IMR-90 (cell line): ENCODE data around the gene EDN2. TPM values are rescaled to one million over a fixed set of nuclear protein-coding genes. Genes with fewer than 3 reads are reported as not detected.

Experiments
- ATAC-seq: fragments of 200-7000 bp; cut with Tn5 transposase; 2 replicates; pipeline ENCODE4 v1.9.1; 2020; ENCODE audit warnings: low read depth, mild to moderate bottlenecking, moderate library complexity
- BruUV-seq: library from RNA; stranded (reverse); fragments of 400-500 nt; replicated peaks from 2 replicates; lab custom pipeline; 2021; lab: Mats Ljungman, UMichigan
- CTCF ChIA-PET: fragments of 300-600 bp; formaldehyde crosslinking; extraction: SDS; loops from one replicate; lab custom pipeline; 2021; ENCODE audit warnings: antibody characterized with exemption; lab: Yijun Ruan, JAX
- POLR2A ChIA-PET: fragments of 300-600 bp; sonication (Branson Sonifier 250); formaldehyde crosslinking; loops from one replicate; lab custom pipeline; 2022; ENCODE audit warnings: antibody characterized with exemption; ENCODE audit not compliant: unreplicated experiment; lab: Charles Lee
- DNase-seq: peaks from one replicate; pipeline ENCODE4 v3.0.0; 2013
- H2AFZ ChIP-seq: replicated peaks from 2 replicates; pipeline ENCODE3; 2013; ENCODE audit warnings: low read length, mild to moderate bottlenecking; ENCODE audit not compliant: poor library complexity
- H2AK5ac ChIP-seq: 2 replicates; pipeline ENCODE4 v1.6.1; 2013; ENCODE audit warnings: low read depth, low read length, inconsistent platforms
- H2AK9ac ChIP-seq: replicated peaks from 2 replicates; pipeline ENCODE3; 2013; ENCODE audit warnings: mild to moderate bottlenecking, low read depth, low read length, moderate library complexity; ENCODE audit not compliant: poor library complexity
- H2BK120ac ChIP-seq: 2 replicates; pipeline ENCODE4 v1.6.1; 2013; ENCODE audit warnings: low read depth, low read length, inconsistent platforms
- H2BK15ac ChIP-seq: 3 replicates; pipeline ENCODE4 v1.6.1; 2013; ENCODE audit warnings: low read depth, low read length, inconsistent platforms
- H2BK20ac ChIP-seq: 2 replicates; pipeline ENCODE4 v1.6.1; 2013; ENCODE audit warnings: low read depth, mild to moderate bottlenecking, inconsistent platforms, low read length, moderate library complexity
- H2BK5ac ChIP-seq: 2 replicates; pipeline ENCODE4 v1.6.1; 2013; ENCODE audit warnings: mild to moderate bottlenecking, low read depth, low read length, inconsistent platforms; ENCODE audit not compliant: poor library complexity, severe bottlenecking
- H3K14ac ChIP-seq: replicated peaks from 2 replicates; pipeline ENCODE4 v1.6.1; 2013; ENCODE audit warnings: low read depth, low read length, inconsistent platforms
- H3K18ac ChIP-seq: 2 replicates; pipeline ENCODE4 v1.6.1; 2013; ENCODE audit warnings: low read depth, low read length, control low read depth
- H3K23ac ChIP-seq: 2 replicates; pipeline ENCODE4 v1.6.1; 2013; ENCODE audit warnings: low read depth, low read length, inconsistent platforms
- H3K27ac ChIP-seq: 2 replicates; pipeline ENCODE4 v1.5.1; 2013; ENCODE audit warnings: mild to moderate bottlenecking, control low read depth, low read length; ENCODE audit not compliant: insufficient read depth
- H3K27me3 ChIP-seq: 2 replicates; pipeline ENCODE4 v1.6.1; 2013; ENCODE audit warnings: low read length; ENCODE audit not compliant: control insufficient read depth, insufficient read depth
- H3K36me3 ChIP-seq: 2 replicates; pipeline ENCODE4 v1.6.1; 2013; ENCODE audit warnings: low read length, mixed read lengths; ENCODE audit not compliant: control insufficient read depth, insufficient read depth
- H3K4ac ChIP-seq: 2 replicates; pipeline ENCODE4 v1.6.1; 2013; ENCODE audit warnings: low read depth, low read length, inconsistent platforms
- H3K4me1 ChIP-seq: 2 replicates; pipeline ENCODE4 v1.6.1; 2013; ENCODE audit warnings: low read length, mixed read lengths; ENCODE audit not compliant: control insufficient read depth, insufficient read depth
- H3K4me2 ChIP-seq: 2 replicates; pipeline ENCODE4 v1.6.1; 2013; ENCODE audit warnings: low read depth, mild to moderate bottlenecking, control low read depth, low read length, moderate library complexity
- H3K4me3 ChIP-seq: 2 replicates; pipeline ENCODE4 v1.5.1; 2013; ENCODE audit warnings: low read depth, mild to moderate bottlenecking, control low read depth, low read length, moderate library complexity; ENCODE audit not compliant: insufficient read depth
- H3K56ac ChIP-seq: 2 replicates; pipeline ENCODE4 v1.6.1; 2013; ENCODE audit warnings: low read length, inconsistent platforms; ENCODE audit not compliant: insufficient read depth; ENCODE audit errors: extremely low read depth
- H3K79me1 ChIP-seq, 2 experiments: 2 replicates each; pipeline ENCODE4 v1.6.1; 2013; ENCODE audit warnings: low read length in 2 of 2, inconsistent platforms in 1 of 2, low read depth in 1 of 2
- H3K9ac ChIP-seq: 2 replicates; pipeline ENCODE4 v1.6.1; 2013; ENCODE audit warnings: low read depth, low read length, control low read depth
- H3K9me1 ChIP-seq: 2 replicates; pipeline ENCODE4 v1.6.1; 2013; ENCODE audit warnings: low read length, inconsistent platforms; ENCODE audit not compliant: insufficient read depth
- H3K9me3 ChIP-seq: 2 replicates; pipeline ENCODE4 v1.6.1; 2013; ENCODE audit warnings: low read length; ENCODE audit not compliant: control insufficient read depth, insufficient read depth
- H4K20me1 ChIP-seq: 2 replicates; pipeline ENCODE4 v1.6.1; 2013; ENCODE audit warnings: low read length, inconsistent platforms; ENCODE audit not compliant: insufficient read depth
- H4K5ac ChIP-seq: 2 replicates; pipeline ENCODE4 v1.6.1; 2013; ENCODE audit warnings: mild to moderate bottlenecking, low read depth, low read length, control low read depth
- H4K8ac ChIP-seq, 2 experiments: 2 replicates each; pipeline ENCODE4 v1.6.1; 2013; ENCODE audit warnings: low read depth in 2 of 2, low read length in 2 of 2, control low read depth in 1 of 2, inconsistent platforms in 1 of 2
- H4K91ac ChIP-seq: 2 replicates; pipeline ENCODE4 v1.6.1; 2013; ENCODE audit warnings: low read depth, low read length, inconsistent platforms; ENCODE audit not compliant: insufficient read depth
- CHD1 ChIP-seq: IDR thresholded peaks from 2 replicates; pipeline ENCODE4 v1.6.1; 2012; ENCODE audit warnings: low read depth, low read length, improper control_type of control experiment
- NFE2L2 ChIP-seq: fragments of 150-350 bp; IDR thresholded peaks from 2 replicates; pipeline ENCODE4 v1.6.1; 2016; ENCODE audit warnings: low read depth, mild to moderate bottlenecking, low read length
- SMC3 ChIP-seq: fragments of 150-350 bp; IDR thresholded peaks from 2 replicates; pipeline ENCODE4 v1.6.1; 2016; ENCODE audit warnings: low read depth, mild to moderate bottlenecking, antibody characterized with exemption, low read length, moderate library complexity
- WGBS, 2 experiments: methylation state at CpG; one replicate each; pipeline versions ENCODE4 v1.1.5 to v1.1.7; 2013; ENCODE audit warnings: missing lambda C conversion rate in 2 of 2; ENCODE audit not compliant: insufficient read length in 1 of 2; ENCODE audit errors: extremely low coverage in 2 of 2; 5-methylcytosine and 5-hydroxymethylcytosine counted together
- dilution Hi-C: fragments of 300-500 bp; cut with HindIII; formaldehyde crosslinking; loops from one replicate; pipeline ENCODE4 v1.14.3; 2018; ENCODE audit warnings: low sequenced_read_pairs; ENCODE audit not compliant: unreplicated experiment
- in situ Hi-C: fragments of 300-500 bp; cut with MboI; formaldehyde crosslinking; loops from 3 replicates; pipeline ENCODE4 v1.14.3; 2019; ENCODE audit warnings: low sequenced_read_pairs, inconsistent platforms, mixed read lengths
- intact Hi-C: fragments of 100-400 bp; cut with micrococcal nuclease; formaldehyde crosslinking; loops from 2 replicates; pipeline ENCODE4 v1.10.0; 2022
- polyA plus RNA-seq, 3 experiments: library from polyadenylated mRNA; depleted of rRNA; stranded (reverse); fragments of >200 nt; gene quantifications; 2 replicates each; pipeline ENCODE4 v1.2.3, GENCODE V29; 2012; ENCODE audit warnings: low replicate concordance in 1 of 3
- total RNA-seq: library from RNA; depleted of rRNA; stranded (reverse); fragments of >200 nt; gene quantifications from 2 replicates; pipeline ENCODE4 v1.2.3, GENCODE V29; 2012

Gene EDN2
- total and polyA plus RNA-seq, 2 of the 4 experiments (the other 2 are of a cell fraction): 0.27 TPM; not detected in 1

DNA sequence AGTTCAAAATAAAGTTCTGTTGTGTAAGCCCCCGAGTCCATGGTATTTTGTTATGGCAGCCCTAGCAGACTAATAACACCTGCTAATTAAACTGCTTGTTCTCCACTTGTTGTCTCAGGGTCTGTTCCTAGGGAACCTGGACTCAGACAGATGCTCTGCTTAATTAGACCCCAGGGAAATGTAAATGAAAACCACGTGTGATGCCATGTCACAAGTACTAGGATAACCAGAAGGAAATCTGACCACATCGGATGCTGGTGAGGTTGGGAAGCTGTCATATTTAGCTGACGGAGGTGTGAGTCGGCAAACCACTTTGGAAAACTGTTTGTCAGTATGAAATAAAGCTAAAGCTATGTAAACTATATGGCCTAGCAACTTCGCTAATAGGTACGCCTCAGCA lies 19.6 kb downstream of the EDN2 start:
- H3K4me2 ChIP-seq: no peak overlapping the region
- DNase-seq (no peak), ATAC-seq (no peak)
- no peak overlapping the region for H3K23ac ChIP-seq
- H3K79me1 ChIP-seq: no peaks in the 10 kb centered on the region
- H2BK5ac ChIP-seq: no peak overlapping the region
- H4K5ac ChIP-seq: no peak overlapping the region
- H2BK15ac ChIP-seq: no peak overlapping the region
- H3K4me1 ChIP-seq: no peaks in the 10 kb centered on the region
- no peak overlapping the region for H3K27ac ChIP-seq
- H2AK5ac ChIP-seq: no peak overlapping the region
- no peaks in the 10 kb centered on the region for H4K20me1 ChIP-seq
- H2AK9ac ChIP-seq: no peak overlapping the region
- H3K14ac ChIP-seq: no peak overlapping the region
- TF ChIP-seq NFE2L2: no peak
- no peak for TF ChIP-seq SMC3
- no peak for TF ChIP-seq CHD1
- H4K8ac ChIP-seq: no peak overlapping the region
- POLR2A ChIA-PET: no interaction called here
- no peak overlapping the region for H3K4me3 ChIP-seq
- H4K91ac ChIP-seq: no peak overlapping the region
- H3K9me1 ChIP-seq: no peaks in the 10 kb centered on the region
- dilution Hi-C loops (no loop called here), intact Hi-C loops (no loop called here), in situ Hi-C loops (no loop called here)
- WGBS, 2 experiments: 73% methylated on average over 3 of the region's 7 CpGs; no CpG with 5 or more reads in 1 of the 2 experiments
- H3K4ac ChIP-seq: no peak overlapping the region
- CTCF ChIA-PET: no interaction called here
- BruUV-seq: no TSS peak
- H2BK20ac ChIP-seq: no peak overlapping the region
- H3K9ac ChIP-seq: no peak overlapping the region
- H3K18ac ChIP-seq: no peak overlapping the region
- no peaks in the 10 kb centered on the region for H3K9me3 ChIP-seq
- H2AFZ ChIP-seq: no peak overlapping the region
- no peak overlapping the region for H3K56ac ChIP-seq
- peaks cover 44% of the 10 kb centered on the region for H3K27me3 ChIP-seq
- H3K36me3 ChIP-seq: no peaks in the 10 kb centered on the region
- H2BK120ac ChIP-seq: no peak overlapping the region
